ENCODE data around the gene ARHGEF40. TPM values are rescaled to one million over a fixed set of nuclear protein-coding genes. Genes with fewer than 3 reads are reported as not detected.
A peak's percentile ranks its signal among the peaks of the same experiment; 100 is the strongest.

ARHGEF40 gene
- total RNA-seq, 1 experiment from 2014 or later = 74.2 TPM

GRCh38 chr14:21070610-21071224 is 613 bp downstream of the ARHGEF40 start (continued):
- TF ChIP-seq CREM (CRISPR knock-in tag; IDR thresholded peaks at IDR 0.05) (no peak), HMGXB4 (CRISPR knock-in tag; IDR thresholded peaks at IDR 0.05) (peak; percentile 14; the same call in 1 of the 2 replicates), ZNF317 (CRISPR knock-in tag; IDR thresholded peaks at IDR 0.05; ENCODE audit: borderline replicate concordance, low read depth) (no peak), CREB1 (CRISPR knock-in tag; IDR thresholded peaks at IDR 0.05) (no peak), ERG (CRISPR knock-in tag; IDR thresholded peaks at IDR 0.05) (no peak), NFYB (CRISPR knock-in tag; conservative IDR thresholded peaks at IDR 0.05; ENCODE audit: low read depth) (no peak), TP53 (CRISPR knock-in tag; IDR thresholded peaks at IDR 0.05) (no peak), NFATC4 (CRISPR knock-in tag; IDR thresholded peaks at IDR 0.05) (no peak), ZMAT4 (CRISPR knock-in tag; IDR thresholded peaks at IDR 0.05) (no peak), GRHL2 (CRISPR knock-in tag; IDR thresholded peaks at IDR 0.05; ENCODE audit: insufficient replicate concordance, severe bottlenecking) (no peak), ATF6 (CRISPR knock-in tag; IDR thresholded peaks at IDR 0.05) (no peak), ZNF121 (CRISPR knock-in tag; IDR thresholded peaks at IDR 0.05) (no peak), HMGA2 (CRISPR knock-in tag; IDR thresholded peaks at IDR 0.05) (no peak), ATF3 (CRISPR knock-in tag; conservative IDR thresholded peaks at IDR 0.05) (no peak), MAX (CRISPR knock-in tag; IDR thresholded peaks at IDR 0.05) (peak; percentile 42), FOXK1 (CRISPR knock-in tag; IDR thresholded peaks at IDR 0.05) (peak; percentile 69; the same call in 1 of the 2 replicates), SOX15 (CRISPR knock-in tag; IDR thresholded peaks at IDR 0.05) (no peak), ZNF425 (CRISPR knock-in tag; conservative IDR thresholded peaks at IDR 0.05) (no peak), SP1 (CRISPR knock-in tag; conservative IDR thresholded peaks at IDR 0.05) (no peak), SMAD4 (CRISPR knock-in tag; IDR thresholded peaks at IDR 0.05) (no peak)

Data from WTC11 (cell line).